Kidney (tissue), 14 donors: Measurements from ENCODE around the gene ARHGAP8. TPM values are rescaled to one million over a fixed set of nuclear protein-coding genes. Genes with fewer than 3 reads are reported as not detected.

ENCODE experiments used
- DNase-seq, 5 donors: peaks; one replicate each; pipeline ENCODE4 v3.0.0-alpha.2; 2013 to 2020
- FAIRE-seq: peaks from 2 replicates; lab custom pipeline; 2012; peaks lifted over from hg19 to GRCh38; lab: Jason Lieb, UNC
- H3K27ac ChIP-seq, 2 donors: one replicate each; pipeline ENCODE4 v1.7.0; 2013; ENCODE audit warnings: low read depth in 2 of 2, low read length in 2 of 2, inconsistent platforms in 1 of 2
- H3K27me3 ChIP-seq: one replicate; pipeline ENCODE4 v1.7.1; 2013; ENCODE audit warnings: low read length, inconsistent platforms; ENCODE audit not compliant: control insufficient read depth, insufficient read depth
- H3K36me3 ChIP-seq, 3 donors: one replicate each; pipeline versions ENCODE4 v1.7.0 to v1.7.1; 2013; ENCODE audit warnings: low read length in 3 of 3, control low read depth in 1 of 3, inconsistent platforms in 1 of 3; ENCODE audit not compliant: insufficient read depth in 3 of 3, control insufficient read depth in 2 of 3
- H3K4me1 ChIP-seq, 3 donors: one replicate each; pipeline versions ENCODE4 v1.7.0 to v1.7.1; 2013; ENCODE audit warnings: low read length in 3 of 3, inconsistent platforms in 1 of 3, low read depth in 1 of 3; ENCODE audit not compliant: control insufficient read depth in 2 of 3, insufficient read depth in 2 of 3
- H3K4me3 ChIP-seq, 3 donors: one replicate each; pipeline versions ENCODE4 v1.7.0 to v1.8.1; 2013; ENCODE audit warnings: low read length in 3 of 3, control low read depth in 1 of 3, inconsistent platforms in 1 of 3
- H3K9ac ChIP-seq, 3 donors: one replicate each; pipeline versions ENCODE4 v1.7.0 to v1.7.1; 2013; ENCODE audit warnings: low read length in 3 of 3, control low read depth in 1 of 3, inconsistent platforms in 1 of 3
- H3K9me3 ChIP-seq, 3 donors: one replicate each; pipeline versions ENCODE4 v1.7.0 to v1.7.1; 2013; ENCODE audit warnings: low read length in 3 of 3, control low read depth in 1 of 3, inconsistent platforms in 1 of 3; ENCODE audit not compliant: control insufficient read depth in 2 of 3, insufficient read depth in 1 of 3
- intact Hi-C: fragments of 100-400 bp; cut with DNase I; formaldehyde crosslinking; loops from one replicate; pipeline ENCODE4 v1.11.1; 2022
- polyA plus RNA-seq: library from polyadenylated mRNA; stranded (reverse); fragments of 350-450 nt; fragmentation: Illumina TruSeq; extraction: RNeasy Lipid Tissue Mini Kit (QIAGEN cat#74804); gene quantifications from one replicate; pipeline ENCODE4 v1.2.3, GENCODE V29; 2014; ENCODE audit warnings: low read depth, low replicate concordance; ENCODE audit not compliant: insufficient read depth
- total RNA-seq: library from RNA; stranded (reverse); fragmentation: NEBNext Ultra II Directional; extraction: Animal tissue kit (Norgen Biotek cat#: 25700); gene quantifications from one replicate; pipeline ENCODE4 v1.2.1, GENCODE V29; 2021
- TF ChIP-seq, protein P1 (sequence below): IDR thresholded peaks from 3 replicates; pipeline ENCODE4 v1.5.1; 2012; ENCODE audit warnings: mild to moderate bottlenecking, moderate library complexity, borderline replicate concordance; ENCODE audit not compliant: insufficient read depth; ENCODE audit errors: extremely low read depth
- donor health status: control.
- donor health status: control.
- donor health status: control.
- donor health status: control.
- donor health status: control.
- donor health status: DM: yes; HTN: yes; CAD: no.
- donor health status: Normal renal cell carcinoma (clear cell type).

Gene ARHGAP8
- total and polyA plus RNA-seq, 2 donors from 2014 or later: 30.2 to 35.7 TPM

DNA sequence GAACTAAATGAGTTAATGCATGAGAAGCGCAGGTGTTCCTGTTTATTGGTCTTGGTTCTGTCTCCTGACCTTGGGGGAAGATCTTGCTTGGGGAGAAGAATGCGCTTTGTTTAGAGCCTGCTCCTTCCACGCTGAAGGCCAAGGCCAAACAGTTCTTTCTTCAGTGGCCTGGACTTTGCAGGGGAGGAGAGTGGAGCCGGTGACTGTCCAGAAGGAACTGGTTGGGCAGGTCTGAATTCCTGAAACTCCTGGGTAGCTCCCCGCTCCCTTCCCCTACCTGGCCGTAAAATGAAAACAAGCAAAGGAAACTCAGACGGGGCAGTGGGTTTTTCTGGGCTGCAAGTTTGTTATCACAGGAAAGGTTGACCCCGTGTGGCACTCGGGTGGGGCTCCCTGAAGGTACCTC lies 3.6 kb downstream of the ARHGAP8 start:
- TF ChIP-seq, protein P1, sequence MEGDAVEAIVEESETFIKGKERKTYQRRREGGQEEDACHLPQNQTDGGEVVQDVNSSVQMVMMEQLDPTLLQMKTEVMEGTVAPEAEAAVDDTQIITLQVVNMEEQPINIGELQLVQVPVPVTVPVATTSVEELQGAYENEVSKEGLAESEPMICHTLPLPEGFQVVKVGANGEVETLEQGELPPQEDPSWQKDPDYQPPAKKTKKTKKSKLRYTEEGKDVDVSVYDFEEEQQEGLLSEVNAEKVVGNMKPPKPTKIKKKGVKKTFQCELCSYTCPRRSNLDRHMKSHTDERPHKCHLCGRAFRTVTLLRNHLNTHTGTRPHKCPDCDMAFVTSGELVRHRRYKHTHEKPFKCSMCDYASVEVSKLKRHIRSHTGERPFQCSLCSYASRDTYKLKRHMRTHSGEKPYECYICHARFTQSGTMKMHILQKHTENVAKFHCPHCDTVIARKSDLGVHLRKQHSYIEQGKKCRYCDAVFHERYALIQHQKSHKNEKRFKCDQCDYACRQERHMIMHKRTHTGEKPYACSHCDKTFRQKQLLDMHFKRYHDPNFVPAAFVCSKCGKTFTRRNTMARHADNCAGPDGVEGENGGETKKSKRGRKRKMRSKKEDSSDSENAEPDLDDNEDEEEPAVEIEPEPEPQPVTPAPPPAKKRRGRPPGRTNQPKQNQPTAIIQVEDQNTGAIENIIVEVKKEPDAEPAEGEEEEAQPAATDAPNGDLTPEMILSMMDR: no peak
- peak overlapping the region; percentile 76 to 91 for H3K27ac ChIP-seq
- FAIRE-seq: no peak
- intact Hi-C loops: no loop called here
- no peaks in the 10 kb centered on the region for H3K36me3 ChIP-seq
- no peaks in the 10 kb centered on the region for H3K27me3 ChIP-seq
- DNase-seq: peak; percentile 64 to 91 (median 81)
- peaks cover 2 to 35% (median 21%) of the 10 kb centered on the region in 3 donors for H3K4me1 ChIP-seq
- H3K9me3 ChIP-seq: no peaks in the 10 kb centered on the region
- H3K4me3 ChIP-seq: peak overlapping the region in 1 of 3 donors; percentile 23
- peak overlapping the region in 2 of 3 donors; percentile 40 to 48 for H3K9ac ChIP-seq

DNA sequence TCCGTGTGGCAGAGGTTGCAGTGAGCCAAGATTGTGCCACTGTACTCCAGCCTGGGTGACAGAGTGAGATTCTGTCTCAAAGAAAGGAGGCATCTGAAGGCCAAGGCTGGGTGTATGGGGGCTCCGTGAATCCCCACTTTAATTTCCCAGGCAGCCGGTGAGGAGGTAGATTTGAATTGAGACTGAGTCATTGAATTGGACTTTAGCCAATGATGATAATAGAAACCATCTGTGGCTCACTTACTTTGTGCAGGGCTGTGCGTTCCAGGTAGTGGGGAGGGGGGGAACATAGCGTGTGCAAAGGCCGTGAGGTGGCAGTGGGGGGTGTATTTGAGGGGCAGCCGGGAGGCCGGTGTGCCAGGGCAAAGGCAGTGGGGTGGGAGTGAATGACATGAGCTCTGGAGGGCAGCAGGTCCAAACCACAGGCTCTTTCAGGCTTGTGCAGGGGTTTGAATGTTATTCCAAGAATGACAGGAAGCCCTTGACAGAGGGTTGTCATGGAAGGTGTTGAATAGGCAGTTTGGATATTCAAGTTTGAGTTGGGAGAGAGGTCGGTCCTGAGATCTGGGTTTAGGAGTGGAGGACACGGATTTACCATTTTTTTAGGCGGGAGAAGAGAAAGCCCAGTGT lies 6.1 kb downstream of the ARHGAP8 start:
- TF ChIP-seq, protein P1: no peak
- FAIRE-seq: no peak
- H3K27me3 ChIP-seq: no peaks in the 10 kb centered on the region
- H3K9me3 ChIP-seq: no peaks in the 10 kb centered on the region
- no peak overlapping the region for H3K9ac ChIP-seq
- intact Hi-C loops: no loop called here
- H3K4me3 ChIP-seq: no peak overlapping the region
- peak overlapping the region; percentile 28 to 48 for H3K27ac ChIP-seq
- DNase-seq: no peak
- peaks cover 2 to 35% (median 21%) of the 10 kb centered on the region in 3 donors for H3K4me1 ChIP-seq
- H3K36me3 ChIP-seq: no peaks in the 10 kb centered on the region

DNA sequence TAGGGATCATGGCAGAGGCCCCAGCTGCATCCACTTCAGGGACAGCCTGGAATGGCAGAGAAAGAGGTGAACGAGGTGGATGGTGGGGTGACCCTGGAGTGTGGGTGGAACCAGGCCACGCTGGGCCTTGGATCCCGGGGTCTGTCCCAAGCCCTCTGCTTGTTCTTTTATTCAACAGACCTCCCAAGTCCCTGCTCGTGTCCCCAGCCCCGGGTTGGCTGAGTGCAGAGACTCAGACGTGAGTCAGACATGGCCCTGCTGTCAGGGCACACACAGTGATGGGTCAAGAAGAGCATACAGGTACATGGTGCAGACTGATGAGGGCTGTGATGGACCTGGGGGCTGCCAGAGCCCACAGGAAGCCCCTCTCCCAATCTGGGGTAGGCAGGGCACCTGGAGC lies 6.6 kb downstream of the ARHGAP8 start:
- Histone ChIP-seq H3K9me3 (no peaks in the 10 kb centered on the region), H3K4me1 (peaks cover 2 to 30% (median 15%) of the 10 kb centered on the region in 3 donors), H3K36me3 (no peaks in the 10 kb centered on the region), H3K27ac (no peak overlapping the region), H3K27me3 (no peaks in the 10 kb centered on the region), H3K9ac (no peak overlapping the region), H3K4me3 (no peak overlapping the region)
- TF ChIP-seq, protein P1: no peak
- FAIRE-seq (no peak), DNase-seq (peak in 1 of 5 donors; percentile 50)
- intact Hi-C loops: no loop called here
